Measurements from ENCODE around the gene GLI3.

DNA sequence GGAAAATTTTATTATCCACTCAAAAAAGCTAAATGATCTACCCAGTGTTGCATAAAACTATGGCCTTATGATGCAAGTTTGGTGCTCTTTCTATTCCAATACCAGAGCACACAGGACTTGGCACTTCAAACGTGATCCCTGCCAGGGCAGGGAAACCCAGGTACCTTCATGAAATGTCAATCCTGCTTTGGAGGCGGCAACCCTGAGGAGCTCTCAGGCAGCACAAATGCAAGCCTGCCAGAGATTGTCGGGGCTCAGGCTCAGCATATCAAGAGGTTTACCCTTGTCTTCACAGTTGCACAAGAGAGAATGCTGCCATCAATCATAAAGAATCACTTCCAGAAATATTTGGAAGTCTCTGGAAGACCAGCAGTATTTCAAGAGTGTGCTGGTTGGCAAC is 151.5 kb downstream of the GLI3 start:
- TF ChIP-seq, protein P1, sequence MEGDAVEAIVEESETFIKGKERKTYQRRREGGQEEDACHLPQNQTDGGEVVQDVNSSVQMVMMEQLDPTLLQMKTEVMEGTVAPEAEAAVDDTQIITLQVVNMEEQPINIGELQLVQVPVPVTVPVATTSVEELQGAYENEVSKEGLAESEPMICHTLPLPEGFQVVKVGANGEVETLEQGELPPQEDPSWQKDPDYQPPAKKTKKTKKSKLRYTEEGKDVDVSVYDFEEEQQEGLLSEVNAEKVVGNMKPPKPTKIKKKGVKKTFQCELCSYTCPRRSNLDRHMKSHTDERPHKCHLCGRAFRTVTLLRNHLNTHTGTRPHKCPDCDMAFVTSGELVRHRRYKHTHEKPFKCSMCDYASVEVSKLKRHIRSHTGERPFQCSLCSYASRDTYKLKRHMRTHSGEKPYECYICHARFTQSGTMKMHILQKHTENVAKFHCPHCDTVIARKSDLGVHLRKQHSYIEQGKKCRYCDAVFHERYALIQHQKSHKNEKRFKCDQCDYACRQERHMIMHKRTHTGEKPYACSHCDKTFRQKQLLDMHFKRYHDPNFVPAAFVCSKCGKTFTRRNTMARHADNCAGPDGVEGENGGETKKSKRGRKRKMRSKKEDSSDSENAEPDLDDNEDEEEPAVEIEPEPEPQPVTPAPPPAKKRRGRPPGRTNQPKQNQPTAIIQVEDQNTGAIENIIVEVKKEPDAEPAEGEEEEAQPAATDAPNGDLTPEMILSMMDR (IDR thresholded peaks at IDR 0.05; ENCODE audit: low read length): no peak
- TF ChIP-seq EZH2 (optimal IDR thresholded peaks at IDR 0.05; ENCODE audit: low read depth, low read length) (no peak), EZH2phosphoT487 (IDR thresholded peaks at IDR 0.05; ENCODE audit: low read length) (no peak)
